Fibroblast of peridontal ligament (primary cell): Measurements from ENCODE around the gene LGALS1.
"Not testable (repeated sequence)": the region's sequence is repeated elsewhere in the genome, so short reads cannot be mapped to it uniquely, and the experiment has no call there.

Experiments used
- DNase-seq: peaks from one replicate; pipeline ENCODE4 v3.0.0-alpha.2; 2010; ENCODE audit errors: extremely low read depth

Gene LGALS1

GRCh38 chr22:37690407-37690806 lies 15.0 kb downstream of the LGALS1 start:
- DNase-seq, result no peak

DNA sequence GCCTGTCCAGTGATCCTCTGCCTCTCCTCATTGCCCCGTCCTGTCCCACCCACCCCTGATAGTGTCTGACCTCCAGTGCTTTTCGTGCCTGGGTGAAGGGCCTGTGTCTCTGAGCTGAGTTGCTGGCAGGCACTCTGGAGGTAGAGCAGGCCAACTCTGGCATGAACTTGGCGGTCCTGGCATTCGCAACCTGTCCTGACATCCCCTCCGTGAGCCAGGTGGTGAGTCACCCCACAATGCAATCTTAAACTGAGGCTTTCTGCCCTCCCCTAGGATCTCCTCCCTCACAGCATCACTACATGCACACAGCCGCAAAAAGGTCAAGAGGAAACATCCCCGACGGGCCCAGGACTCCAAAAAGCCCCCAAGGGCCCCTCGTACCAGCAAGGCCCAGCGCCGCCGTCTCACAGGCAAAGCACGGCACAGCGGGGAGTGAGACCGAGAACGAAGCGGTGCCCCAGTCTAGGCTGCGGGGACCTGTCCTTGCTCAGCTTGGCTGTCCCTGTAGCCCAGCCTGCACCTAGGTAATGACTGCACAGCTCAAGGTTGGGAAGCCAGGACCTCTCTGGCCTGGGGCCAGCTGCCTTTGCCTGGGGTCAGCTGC lies 15.6 kb downstream of the LGALS1 start:
- no peak for DNase-seq

- no peak for DNase-seq
These were observed 17.3 kb downstream of the LGALS1 start for GRCh38 chr22:37692627-37693285.

- not testable (repeated sequence) for DNase-seq
These were observed 18.7 kb downstream of the LGALS1 start for GRCh38 chr22:37694131-37694530.

DNA sequence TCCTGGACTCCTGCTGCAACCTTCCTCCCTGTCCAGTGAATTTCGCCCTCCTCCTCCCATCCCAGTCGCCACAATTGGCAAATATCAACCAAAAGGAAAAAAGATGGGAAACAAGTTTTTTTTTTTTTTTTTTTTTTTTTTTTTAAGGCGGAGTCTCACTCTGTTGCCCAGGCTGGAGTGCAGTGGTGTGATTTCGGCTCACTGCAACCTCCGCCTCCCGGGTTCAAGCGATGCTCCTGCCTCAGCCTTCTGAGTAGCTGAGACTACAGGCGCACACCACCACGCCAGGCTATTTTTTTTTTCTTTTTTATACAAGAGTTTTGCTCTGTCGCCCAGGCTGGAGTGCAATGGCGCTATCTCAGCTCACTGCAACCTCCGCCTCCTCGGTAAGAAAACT lies 20.8 kb downstream of the LGALS1 start:
- not testable (repeated sequence) for DNase-seq

GRCh38 chr22:37696657-37697537 lies 21.5 kb downstream of the LGALS1 start, which contains the start of gene TRIOBP:
Gene TRIOBP (plus strand): TSS chr22:37697048. CDS start chr22:37701366, 4,318 bp downstream.
- DNase-seq, result peak; percentile 88

- DNase-seq, result no peak
These were observed 22.1 kb downstream of the LGALS1 start for GRCh38 chr22:37697538-37697835.

GRCh38 chr22:37701141-37701786 lies 25.8 kb downstream of the LGALS1 start:
- no peak for DNase-seq

- DNase-seq, result no peak
These were observed 28.5 kb downstream of the LGALS1 start for GRCh38 chr22:37703906-37704305.

DNA sequence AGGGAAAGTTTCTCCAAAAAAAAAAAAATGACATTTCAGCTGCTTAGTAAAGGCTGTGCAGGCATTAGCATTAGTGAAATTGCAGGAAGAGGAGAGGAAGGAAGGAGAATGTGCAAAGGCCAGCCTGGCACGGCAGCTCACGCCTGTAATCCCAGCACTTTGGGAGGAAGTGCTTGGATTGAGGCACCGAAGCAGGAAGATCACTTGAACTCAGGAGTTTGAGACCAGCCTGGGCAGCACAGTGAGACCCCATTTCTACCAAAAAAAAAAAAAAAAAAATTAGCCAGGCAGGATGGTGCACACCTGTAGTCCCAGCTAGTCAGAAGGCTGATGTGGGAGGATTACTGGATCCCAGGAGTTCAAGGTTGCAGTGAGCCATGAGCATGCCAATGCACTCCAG lies 29.2 kb downstream of the LGALS1 start:
- no peak for DNase-seq

- DNase-seq, result no peak
These were observed 29.8 kb downstream of the LGALS1 start for GRCh38 chr22:37705205-37705604.

DNA sequence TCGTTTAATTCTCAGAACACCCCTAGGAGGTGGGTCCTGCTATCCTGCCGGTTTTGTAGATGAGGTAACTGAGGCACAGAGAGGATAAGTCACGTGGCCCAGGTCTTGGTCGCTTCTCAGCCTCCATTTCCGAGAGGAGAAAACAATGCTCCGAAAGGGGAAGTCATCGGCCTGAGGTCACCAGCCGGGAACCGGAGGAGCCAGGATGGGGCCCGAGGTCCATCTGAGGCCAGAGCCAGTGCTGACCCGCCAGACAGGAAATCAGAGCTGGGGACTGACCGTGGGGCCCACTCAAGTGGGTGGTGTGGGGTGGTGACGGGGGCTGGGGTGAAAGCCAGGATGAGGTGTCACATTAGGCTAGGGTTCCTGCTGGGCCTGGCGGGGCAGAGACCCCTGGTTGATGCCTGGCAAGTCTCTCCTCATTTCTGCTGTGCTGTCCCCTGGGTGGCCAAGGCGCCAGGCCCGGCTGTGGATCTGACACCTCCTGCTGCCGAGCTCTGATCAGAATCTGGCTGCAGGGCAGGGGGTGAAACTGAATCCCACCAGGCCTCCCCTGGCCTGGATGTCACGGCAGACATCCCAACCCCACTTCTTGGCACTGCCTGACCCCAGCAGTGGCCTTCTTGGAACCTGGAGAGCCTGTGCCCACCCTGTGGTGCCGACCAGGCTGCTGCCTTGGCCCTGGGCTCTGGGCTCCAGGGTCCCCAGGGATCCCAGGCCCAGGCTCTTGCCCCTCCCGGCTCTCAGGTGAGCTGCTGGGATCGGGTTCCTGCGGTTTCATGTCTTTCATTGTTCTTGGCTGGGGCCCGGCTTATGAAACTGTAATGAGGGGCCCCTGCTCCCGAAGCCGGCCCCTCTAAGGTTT lies 33.4 kb downstream of the LGALS1 start:
- no peak for DNase-seq

DNA sequence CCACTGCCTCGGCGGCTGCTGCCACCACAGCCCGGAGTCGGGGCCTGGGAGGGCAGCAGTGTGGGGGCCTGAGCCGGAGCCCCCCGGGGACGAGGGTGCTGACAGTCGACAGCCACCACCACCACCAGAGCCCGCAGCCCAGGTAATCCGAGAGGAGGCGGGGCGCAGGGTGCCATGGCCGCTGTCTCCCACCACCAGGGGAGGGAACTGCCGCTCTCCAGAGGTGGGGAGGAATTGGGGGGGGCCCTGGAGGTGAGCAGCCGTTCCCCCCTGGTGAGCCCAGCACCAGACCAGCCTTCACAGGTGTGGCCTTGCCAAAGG lies 34.0 kb downstream of the LGALS1 start:
- no peak for DNase-seq

GRCh38 chr22:37710675-37711074 lies 35.2 kb downstream of the LGALS1 start:
- no peak for DNase-seq

GRCh38 chr22:37711490-37711889 lies 36.1 kb downstream of the LGALS1 start:
- no peak for DNase-seq

DNA sequence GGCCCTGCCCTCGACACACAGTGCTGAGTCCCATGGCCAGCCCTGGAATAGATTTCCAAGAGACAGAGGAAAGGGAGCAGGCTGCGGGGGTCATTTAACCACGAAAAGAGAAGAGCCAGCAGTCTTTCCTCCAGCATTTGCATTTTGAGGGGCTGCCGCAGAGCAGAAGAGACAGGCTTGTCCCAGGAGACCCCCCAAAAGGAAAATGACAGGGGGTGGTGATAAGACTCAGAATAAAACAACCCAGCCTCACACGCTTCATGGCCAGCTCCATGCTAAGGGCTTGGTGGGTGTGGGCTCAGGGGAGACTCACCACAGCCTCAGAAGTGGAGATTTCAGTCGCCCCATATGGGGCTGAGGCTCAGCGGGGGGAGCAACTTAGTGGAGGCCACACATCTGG lies 38.3 kb downstream of the LGALS1 start:
- DNase-seq, result no peak

GRCh38 chr22:37714634-37715033 lies 39.2 kb downstream of the LGALS1 start:
- DNase-seq, result no peak

DNA sequence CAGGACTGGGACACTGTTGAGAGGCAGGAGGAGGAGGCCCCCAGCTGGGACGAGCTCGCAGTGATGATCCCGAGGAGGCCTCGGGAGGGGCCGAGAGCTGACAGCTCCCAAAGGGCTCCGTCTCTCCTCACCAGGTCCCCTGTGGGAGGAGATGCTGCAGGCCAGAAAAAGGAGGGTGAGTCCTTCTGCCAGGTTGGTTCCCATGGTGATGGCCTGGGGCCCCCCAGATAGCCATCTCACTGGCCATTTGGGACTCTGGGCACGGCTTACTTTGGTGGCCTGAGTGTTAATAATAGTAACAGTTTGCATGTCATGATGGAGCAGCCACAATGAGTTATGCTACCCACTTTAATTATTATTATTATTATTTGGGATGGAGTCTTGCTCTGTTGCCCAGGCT lies 40.3 kb downstream of the LGALS1 start:
- DNase-seq, result no peak

DNA sequence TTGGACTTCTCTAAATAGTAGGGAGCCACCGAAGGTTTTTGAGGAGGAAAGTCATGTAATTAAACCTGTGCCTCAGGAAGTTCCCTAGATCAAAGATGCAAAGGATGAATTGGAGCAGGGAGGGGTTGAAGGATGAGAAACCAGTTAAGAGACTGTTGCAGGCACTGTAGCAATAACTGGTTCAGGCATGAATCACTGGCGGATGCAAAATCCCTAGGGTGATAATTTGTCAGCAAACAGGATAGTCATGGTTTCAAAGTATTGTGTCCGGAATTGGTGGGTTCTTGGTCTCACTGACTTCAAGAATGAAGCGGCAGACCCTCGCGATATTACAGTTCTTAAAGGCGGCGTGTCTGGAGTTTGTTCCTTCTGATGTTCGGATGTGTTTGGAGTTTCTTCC lies 41.3 kb downstream of the LGALS1 start:
- DNase-seq, result peak; percentile 48

GRCh38 chr22:37717235-37717634 lies 41.8 kb downstream of the LGALS1 start:
- not testable (repeated sequence) for DNase-seq

- DNase-seq, result not testable (repeated sequence)
These were observed 42.4 kb downstream of the LGALS1 start for GRCh38 chr22:37717746-37718305.
